Measurements from ENCODE around the gene ZP3.
A peak's percentile ranks its signal among the peaks of the same experiment; 100 is the strongest.
"Not testable (repeated sequence)": the region's sequence is repeated elsewhere in the genome, so short reads cannot be mapped to it uniquely, and the experiment has no call there.

ZP3 gene

GRCh38 chr7:76440404-76440803 lies 15.7 kb downstream of the ZP3 start:
- not testable (repeated sequence) for DNase-seq (ENCODE audit: low read depth in 3 of 3)

GRCh38 chr7:76441792-76442191 lies 17.0 kb downstream of the ZP3 start:
- DNase-seq (ENCODE audit: low read depth in 3 of 3) = not testable (repeated sequence)

- not testable (repeated sequence) for DNase-seq (ENCODE audit: low read depth in 3 of 3)
Measured at GRCh38 chr7:76442664-76443446, 18.1 kb downstream of the ZP3 start.

GRCh38 chr7:76443846-76444245 lies 19.1 kb downstream of the ZP3 start:
- not testable (repeated sequence) for DNase-seq (ENCODE audit: low read depth in 3 of 3)

GRCh38 chr7:76445577-76446008 lies 20.8 kb downstream of the ZP3 start:
- not testable (repeated sequence) for DNase-seq (ENCODE audit: low read depth in 3 of 3)

- DNase-seq (ENCODE audit: low read depth in 3 of 3) = not testable (repeated sequence)
Measured at GRCh38 chr7:76457017-76457416, 32.3 kb downstream of the ZP3 start.

- DNase-seq (ENCODE audit: low read depth in 3 of 3) = not testable (repeated sequence)
Measured at GRCh38 chr7:76458504-76458903, 33.8 kb downstream of the ZP3 start.

- DNase-seq (ENCODE audit: low read depth in 3 of 3) = not testable (repeated sequence)
Measured at GRCh38 chr7:76460767-76461166, 36.0 kb downstream of the ZP3 start.

- peak in 1 of 3 donors; percentile 28 for DNase-seq (ENCODE audit: low read depth in 3 of 3)
Measured at GRCh38 chr7:76461464-76462101, 36.8 kb downstream of the ZP3 start, which contains the start of gene DTX2. Gene DTX2, plus strand, starts transcription at chr7:76461709. Its CDS starts 18,801 bp downstream, at chr7:76480510.

GRCh38 chr7:76462271-76462882 lies 37.6 kb downstream of the ZP3 start:
- not testable (repeated sequence) for DNase-seq (ENCODE audit: low read depth in 3 of 3)

GRCh38 chr7:76464959-76465358 lies 40.2 kb downstream of the ZP3 start:
- not testable (repeated sequence) for DNase-seq (ENCODE audit: low read depth in 3 of 3)

GRCh38 chr7:76465950-76466349 lies 41.2 kb downstream of the ZP3 start:
- not testable (repeated sequence) for DNase-seq (ENCODE audit: low read depth in 3 of 3)

- not testable (repeated sequence) for DNase-seq (ENCODE audit: low read depth in 3 of 3)
Measured at GRCh38 chr7:76467743-76468404, 43.1 kb downstream of the ZP3 start.

GRCh38 chr7:76471556-76472221 lies 46.9 kb downstream of the ZP3 start:
- not testable (repeated sequence) for DNase-seq (ENCODE audit: low read depth in 3 of 3)

GRCh38 chr7:76473097-76473496 lies 48.3 kb downstream of the ZP3 start:
- not testable (repeated sequence) for DNase-seq (ENCODE audit: low read depth in 3 of 3)

- DNase-seq (ENCODE audit: low read depth in 3 of 3) = not testable (repeated sequence)
Measured at GRCh38 chr7:76476280-76476679, 51.5 kb downstream of the ZP3 start.

GRCh38 chr7:76476742-76477474 lies 52.2 kb downstream of the ZP3 start:
- DNase-seq (ENCODE audit: low read depth in 3 of 3) = not testable (repeated sequence)

GRCh38 chr7:76479628-76480027 lies 54.9 kb downstream of the ZP3 start:
- DNase-seq (ENCODE audit: low read depth in 3 of 3) = not testable (repeated sequence)

- DNase-seq (ENCODE audit: low read depth in 3 of 3) = not testable (repeated sequence)
Measured at GRCh38 chr7:76480403-76481253, 55.9 kb downstream of the ZP3 start.

- not testable (repeated sequence) for DNase-seq (ENCODE audit: low read depth in 3 of 3)
Measured at GRCh38 chr7:76482660-76483059, 57.9 kb downstream of the ZP3 start.
